ENCODE results near the gene CCDC167.
"Not testable (repeated sequence)": the region's sequence is repeated elsewhere in the genome, so short reads cannot be mapped to it uniquely, and the experiment has no call there.

The CCDC167 gene

GRCh38 chr6:37507690-37508421 is 8.2 kb upstream of the CCDC167 start:
- no peak for DNase-seq

- DNase-seq: no peak
These were observed 7.4 kb upstream of the CCDC167 start for GRCh38 chr6:37507077-37507476.

GRCh38 chr6:37506479-37506878 is 6.8 kb upstream of the CCDC167 start:
- no peak for DNase-seq

GRCh38 chr6:37504024-37504423 is 4.3 kb upstream of the CCDC167 start:
- DNase-seq: no peak

- DNase-seq: peak; percentile 32
These were observed 3.7 kb upstream of the CCDC167 start for GRCh38 chr6:37503309-37503965.

GRCh38 chr6:37502703-37503291 is 3.1 kb upstream of the CCDC167 start:
- peak; percentile 68 for DNase-seq

- peak; percentile 41 for DNase-seq
These were observed 2.2 kb upstream of the CCDC167 start for GRCh38 chr6:37501632-37502491.

GRCh38 chr6:37500904-37501303 is 1.2 kb upstream of the CCDC167 start:
- DNase-seq: not testable (repeated sequence)

GRCh38 chr6:37500294-37500608 is 558 bp upstream of the CCDC167 start:
- DNase-seq: no peak

GRCh38 chr6:37496951-37497885 is 2.5 kb downstream of the CCDC167 start:
- no peak for DNase-seq

- no peak for DNase-seq
These were observed 4.3 kb downstream of the CCDC167 start for GRCh38 chr6:37495244-37495934.

- no peak for DNase-seq
These were observed 6.1 kb downstream of the CCDC167 start for GRCh38 chr6:37493661-37493995.

- DNase-seq: no peak
These were observed 6.6 kb downstream of the CCDC167 start for GRCh38 chr6:37492991-37493660.

GRCh38 chr6:37492236-37492972 is 7.3 kb downstream of the CCDC167 start:
- DNase-seq: no peak

- DNase-seq: no peak
These were observed 7.9 kb downstream of the CCDC167 start for GRCh38 chr6:37491830-37492208.

- DNase-seq: peak; percentile 21
These were observed 8.4 kb downstream of the CCDC167 start for GRCh38 chr6:37491171-37491829.

GRCh38 chr6:37490536-37491170 is 9.0 kb downstream of the CCDC167 start:
- DNase-seq: no peak

GRCh38 chr6:37489697-37490336 is 9.9 kb downstream of the CCDC167 start:
- DNase-seq: peak; percentile 57

GRCh38 chr6:37488476-37488875 is 11.2 kb downstream of the CCDC167 start:
- DNase-seq: no peak
